Middle frontal gyrus (tissue), 1 donor: ENCODE measurements around the gene CFAP54.
"Not testable (repeated sequence)": the region's sequence is repeated elsewhere in the genome, so short reads cannot be mapped to it uniquely, and the experiment has no call there.

Experiments
- DNase-seq: peaks from one replicate; pipeline ENCODE4 v3.0.0-alpha.2; 2015; ENCODE audit warnings: low spot score; ENCODE audit errors: extremely low spot score

Gene CFAP54

GRCh38 chr12:96489392-96490056, at the start of gene CFAP54:
Gene CFAP54 (plus strand): TSS chr12:96489577. CDS start chr12:96489610, 33 bp downstream.
- peak; percentile 86 for DNase-seq

GRCh38 chr12:96441816-96442215, 47.6 kb upstream of the CFAP54 start:
- no peak for DNase-seq

- no peak for DNase-seq
Measured at GRCh38 chr12:96442906-96443305, 46.5 kb upstream of the CFAP54 start.

- DNase-seq, result no peak
Measured at GRCh38 chr12:96444399-96444798, 45.0 kb upstream of the CFAP54 start.

- DNase-seq, result no peak
Measured at GRCh38 chr12:96445691-96446583, 43.4 kb upstream of the CFAP54 start.

GRCh38 chr12:96447256-96447655, 42.1 kb upstream of the CFAP54 start:
- no peak for DNase-seq

- DNase-seq, result no peak
Measured at GRCh38 chr12:96448300-96448699, 41.1 kb upstream of the CFAP54 start.

GRCh38 chr12:96452261-96452922, 37.0 kb upstream of the CFAP54 start:
- no peak for DNase-seq

GRCh38 chr12:96454396-96454795, 35.0 kb upstream of the CFAP54 start:
- no peak for DNase-seq

GRCh38 chr12:96456265-96456974, 33.0 kb upstream of the CFAP54 start:
- DNase-seq, result no peak

- DNase-seq, result no peak
Measured at GRCh38 chr12:96457191-96457930, 32.0 kb upstream of the CFAP54 start.

GRCh38 chr12:96459281-96459680, 30.1 kb upstream of the CFAP54 start:
- not testable (repeated sequence) for DNase-seq

GRCh38 chr12:96462571-96463280, 26.7 kb upstream of the CFAP54 start:
- no peak for DNase-seq

- DNase-seq, result no peak
Measured at GRCh38 chr12:96465896-96466295, 23.5 kb upstream of the CFAP54 start.

GRCh38 chr12:96466939-96467751, 22.2 kb upstream of the CFAP54 start:
- no peak for DNase-seq

GRCh38 chr12:96471368-96472050, 17.9 kb upstream of the CFAP54 start:
- no peak for DNase-seq

- no peak for DNase-seq
Measured at GRCh38 chr12:96472384-96472783, 17.0 kb upstream of the CFAP54 start.

GRCh38 chr12:96473394-96474093, 15.8 kb upstream of the CFAP54 start:
- no peak for DNase-seq
